Parathyroid adenoma (tissue), 2 donors: ENCODE results near the gene EEFSEC.

Source experiments
- H2AFZ ChIP-seq: fragments of 300-600 bp; sonication (generic); one replicate; pipeline ENCODE4 v1.7.0; 2017; ENCODE audit warnings: antibody characterized with exemption, mild to moderate bottlenecking
- H3K27ac ChIP-seq: fragments of 300-600 bp; sonication (generic); one replicate; pipeline ENCODE4 v1.7.0; 2017
- H3K27me3 ChIP-seq: fragments of 300-600 bp; sonication (generic); one replicate; pipeline ENCODE4 v1.7.0; 2017; ENCODE audit warnings: low read length; ENCODE audit not compliant: control insufficient read depth, insufficient read depth
- H3K36me3 ChIP-seq: fragments of 300-600 bp; sonication (generic); one replicate; pipeline ENCODE4 v1.7.0; 2017; ENCODE audit warnings: low read length; ENCODE audit not compliant: control insufficient read depth, insufficient read depth
- H3K4me1 ChIP-seq: fragments of 300-600 bp; sonication (generic); one replicate; pipeline ENCODE4 v1.7.0; 2017; ENCODE audit warnings: control low read depth
- H3K4me2 ChIP-seq: fragments of 300-600 bp; sonication (generic); one replicate; pipeline ENCODE4 v1.7.0; 2017; ENCODE audit warnings: low read length
- H3K4me3 ChIP-seq: fragments of 300-600 bp; sonication (generic); one replicate; pipeline ENCODE4 v1.7.0; 2017; ENCODE audit warnings: low read depth, low read length
- H3K79me2 ChIP-seq: fragments of 300-600 bp; sonication (generic); one replicate; pipeline ENCODE4 v1.7.0; 2017; ENCODE audit warnings: control low read depth
- H3K9ac ChIP-seq: fragments of 300-600 bp; sonication (generic); one replicate; pipeline ENCODE4 v1.7.0; 2017; ENCODE audit warnings: mild to moderate bottlenecking
- H3K9me3 ChIP-seq: fragments of 300-600 bp; sonication (generic); one replicate; pipeline ENCODE4 v1.7.0; 2017; ENCODE audit warnings: low read length; ENCODE audit not compliant: control insufficient read depth
- CTCF ChIP-seq: fragments of 300-600 bp; sonication (generic); IDR thresholded peaks from one replicate; pipeline ENCODE4 v1.7.0; 2017; ENCODE audit warnings: antibody characterized with exemption, mild to moderate bottlenecking
- donor health status: primary hyperparathyroidism.

EEFSEC gene

GRCh38 chr3:128263118-128263517 is 109.8 kb downstream of the EEFSEC start:
- Histone ChIP-seq H3K27me3 (no peaks in the 10 kb centered on the region), H3K9me3 (no peaks in the 10 kb centered on the region), H3K79me2 (no peaks in the 10 kb centered on the region), H3K9ac (no peak overlapping the region), H2AFZ (no peak overlapping the region), H3K4me2 (no peak overlapping the region), H3K27ac (no peak overlapping the region), H3K4me1 (no peaks in the 10 kb centered on the region), H3K36me3 (no peaks in the 10 kb centered on the region), H3K4me3 (no peak overlapping the region)
- no peak for TF ChIP-seq CTCF

- Histone ChIP-seq H3K9me3 (no peaks in the 10 kb centered on the region), H3K27me3 (no peaks in the 10 kb centered on the region), H3K4me3 (no peak overlapping the region), H3K79me2 (no peaks in the 10 kb centered on the region), H3K4me1 (no peaks in the 10 kb centered on the region), H3K4me2 (no peak overlapping the region), H3K9ac (no peak overlapping the region), H3K27ac (no peak overlapping the region), H2AFZ (no peak overlapping the region), H3K36me3 (no peaks in the 10 kb centered on the region)
- TF ChIP-seq CTCF, result no peak
These were observed 110.7 kb downstream of the EEFSEC start for GRCh38 chr3:128263946-128264345.

GRCh38 chr3:128266453-128266852 is 113.2 kb downstream of the EEFSEC start:
- Histone ChIP-seq H3K9ac (no peak overlapping the region), H3K4me1 (no peaks in the 10 kb centered on the region), H3K27ac (no peak overlapping the region), H3K9me3 (no peaks in the 10 kb centered on the region), H3K36me3 (no peaks in the 10 kb centered on the region), H3K27me3 (no peaks in the 10 kb centered on the region), H2AFZ (no peak overlapping the region), H3K4me2 (no peak overlapping the region), H3K79me2 (no peaks in the 10 kb centered on the region), H3K4me3 (no peak overlapping the region)
- TF ChIP-seq CTCF, result no peak

- Histone ChIP-seq H3K27me3 (no peaks in the 10 kb centered on the region), H3K36me3 (no peaks in the 10 kb centered on the region), H3K9me3 (no peaks in the 10 kb centered on the region), H3K4me2 (no peak overlapping the region), H3K79me2 (no peaks in the 10 kb centered on the region), H3K27ac (no peak overlapping the region), H3K4me3 (no peak overlapping the region), H2AFZ (no peak overlapping the region), H3K9ac (no peak overlapping the region), H3K4me1 (no peaks in the 10 kb centered on the region)
- no peak for TF ChIP-seq CTCF
These were observed 114.3 kb downstream of the EEFSEC start for GRCh38 chr3:128267541-128267940.

- no peaks in the 10 kb centered on the region for H3K27me3 ChIP-seq
- H3K4me2 ChIP-seq, result no peak overlapping the region
- H3K9me3 ChIP-seq, result no peaks in the 10 kb centered on the region
- H3K36me3 ChIP-seq, result no peaks in the 10 kb centered on the region
- no peaks in the 10 kb centered on the region for H3K4me1 ChIP-seq
- H2AFZ ChIP-seq, result no peak overlapping the region
- no peak for TF ChIP-seq CTCF
- H3K4me3 ChIP-seq, result no peak overlapping the region
- H3K27ac ChIP-seq, result no peak overlapping the region
- no peaks in the 10 kb centered on the region for H3K79me2 ChIP-seq
- H3K9ac ChIP-seq, result no peak overlapping the region
These were observed 115.9 kb downstream of the EEFSEC start for GRCh38 chr3:128269006-128269775.
